GM12878 (cell line): Measurements from ENCODE around the gene NHS. TPM values are rescaled to one million over a fixed set of nuclear protein-coding genes. Genes with fewer than 3 reads are reported as not detected.

Experiments
- ATAC-seq: fragments of 200-7000 bp; cut with Tn5 transposase; 3 replicates; pipeline ENCODE4 v1.9.1; 2020; ENCODE audit warnings: mild to moderate bottlenecking, moderate library complexity
- BruUV-seq: library from RNA; stranded (reverse); fragments of 400-500 nt; replicated peaks from 2 replicates; lab custom pipeline; 2021; lab: Mats Ljungman, UMichigan
- CTCF ChIA-PET: fragments of 300-600 bp; sonication (Branson Sonifier 250); formaldehyde crosslinking; extraction: SDS; loops from one replicate; lab custom pipeline; 2021; ENCODE audit warnings: inconsistent platforms; lab: Yijun Ruan, JAX
- POLR2A ChIA-PET: fragments of 350-600 bp; formaldehyde crosslinking; extraction: SDS; loops from one replicate; lab custom pipeline; 2021; ENCODE audit warnings: inconsistent platforms; lab: Charles Lee
- RAD21 ChIA-PET: fragments of 300-600 bp; sonication (Branson Sonifier 250); formaldehyde crosslinking; loops from one replicate; lab custom pipeline; 2023; ENCODE audit warnings: antibody characterized with exemption; ENCODE audit not compliant: unreplicated experiment; lab: Charles Lee
- SMC1A ChIA-PET: fragments of 300-600 bp; sonication (Branson Sonifier 250); formaldehyde crosslinking; loops from one replicate; lab custom pipeline; 2023; ENCODE audit not compliant: unreplicated experiment, uncharacterized antibody; lab: Charles Lee
- DNase-seq: peaks from one replicate; pipeline ENCODE4 v3.0.0-alpha.2; 2011; ENCODE audit warnings: low read depth, low spot score
- FAIRE-seq: peaks from 3 replicates; lab custom pipeline; 2011; peaks lifted over from hg19 to GRCh38; lab: Jason Lieb, UNC
- H2AFZ ChIP-seq: 2 replicates; pipeline ENCODE4 v1.6.0; 2011; ENCODE audit warnings: low read depth, low read length, control low read depth; ENCODE audit not compliant: control insufficient read depth
- H3K27ac ChIP-seq: 2 replicates; pipeline ENCODE4 v1.5.1; 2011; ENCODE audit warnings: control low read depth; ENCODE audit not compliant: control insufficient read depth, insufficient read depth
- H3K27me3 ChIP-seq, 2 experiments: replicated peaks in 1 of 2; 2 replicates each; pipeline versions ENCODE4 v1.6.0 to v1.6.1; 2011; ENCODE audit warnings: low read length in 1 of 2; ENCODE audit not compliant: control insufficient read depth in 2 of 2, insufficient read depth in 2 of 2
- H3K36me3 ChIP-seq, 2 experiments: 2 replicates each; pipeline ENCODE4 v1.5.1; 2011; ENCODE audit warnings: low read length in 1 of 2; ENCODE audit not compliant: control insufficient read depth in 2 of 2, insufficient read depth in 2 of 2
- H3K4me1 ChIP-seq: 2 replicates; pipeline ENCODE4 v1.6.1; 2011; ENCODE audit warnings: mild to moderate bottlenecking, low read length, moderate library complexity, mixed read lengths; ENCODE audit not compliant: control insufficient read depth, insufficient read depth
- H3K4me2 ChIP-seq: 2 replicates; pipeline ENCODE4 v1.6.0; 2011; ENCODE audit warnings: control low read depth; ENCODE audit not compliant: control insufficient read depth, insufficient read depth
- H3K4me3 ChIP-seq: fragments of 200-600 bp; sonication (generic); 2 replicates; pipeline ENCODE4 v1.5.1; 2016
- H3K79me2 ChIP-seq: 2 replicates; pipeline ENCODE4 v1.6.0; 2011; ENCODE audit warnings: low read length; ENCODE audit not compliant: control insufficient read depth, insufficient read depth
- H3K9ac ChIP-seq: 2 replicates; pipeline ENCODE4 v1.8.0; 2011; ENCODE audit warnings: low read length, control low read depth, mixed read lengths; ENCODE audit not compliant: control insufficient read depth, insufficient read depth
- H3K9me3 ChIP-seq: replicated peaks from 3 replicates; pipeline ENCODE4 v1.5.1; 2011; ENCODE audit warnings: mild to moderate bottlenecking, low read length; ENCODE audit not compliant: control insufficient read depth, insufficient read depth
- H4K20me1 ChIP-seq: 2 replicates; pipeline ENCODE4 v1.6.0; 2011; ENCODE audit not compliant: control insufficient read depth, insufficient read depth
- ELK1 ChIP-seq: IDR thresholded peaks from 2 replicates; pipeline ENCODE4 v1.6.1; 2012; ENCODE audit warnings: low read depth, low read length, improper control_type of control experiment
- ESRRA ChIP-seq: IDR thresholded peaks from 2 replicates; pipeline ENCODE4 v1.6.1; 2012; ENCODE audit warnings: mild to moderate bottlenecking, low read length, improper control_type of control experiment
- JUND ChIP-seq: IDR thresholded peaks from 2 replicates; pipeline ENCODE4 v1.6.1; 2012; ENCODE audit warnings: low read depth, mild to moderate bottlenecking, low read length, improper control_type of control experiment, moderate library complexity
- LARP7 ChIP-seq: fragments of 450-650 bp; IDR thresholded peaks from 2 replicates; pipeline ENCODE4 v1.6.1; 2017; ENCODE audit warnings: mild to moderate bottlenecking
- NBN ChIP-seq: fragments of 450-650 bp; IDR thresholded peaks from 2 replicates; pipeline ENCODE4 v1.6.1; 2016
- NRF1 ChIP-seq: conservative IDR thresholded peaks from 2 replicates; pipeline ENCODE4 v1.6.1; 2011; ENCODE audit warnings: mild to moderate bottlenecking, low read depth, low read length, improper control_type of control experiment
- RB1 ChIP-seq: fragments of 450-650 bp; formaldehyde crosslinking; IDR thresholded peaks from 2 replicates; pipeline ENCODE4 v1.6.1; 2017; ENCODE audit warnings: mild to moderate bottlenecking, borderline replicate concordance
- RELA ChIP-seq: fragments of 450-650 bp; IDR thresholded peaks from 2 replicates; pipeline ENCODE4 v1.8.0; 2014; ENCODE audit warnings: borderline replicate concordance; ENCODE audit not compliant: partially characterized antibody
- ZNF592 ChIP-seq: fragments of 450-650 bp; IDR thresholded peaks from 2 replicates; pipeline ENCODE4 v1.6.1; 2017; ENCODE audit warnings: mild to moderate bottlenecking, moderate library complexity
- WGBS: methylation state at CpG from one replicate; pipeline ENCODE4 v1.1.6; 2016; ENCODE audit warnings: low lambda C conversion rate; ENCODE audit not compliant: insufficient replicate concordance, insufficient coverage; ENCODE audit errors: missing lambda C conversion rate; 5-methylcytosine and 5-hydroxymethylcytosine counted together
- in situ Hi-C: fragments of 300-500 bp; cut with MboI; formaldehyde crosslinking; loops from 9 replicates; pipeline ENCODE4 v1.14.3; 2018; ENCODE audit warnings: mixed read lengths
- intact Hi-C: fragments of 100-400 bp; cut with micrococcal nuclease; formaldehyde crosslinking; loops from one replicate; pipeline ENCODE4 v1.14.2; 2022; ENCODE audit not compliant: unreplicated experiment
- polyA plus RNA-seq, 11 experiments: library from polyadenylated mRNA; depleted of rRNA in 4 of 11; unstranded in 6 of 11; stranded (reverse) in 5 of 11; fragments of >200 nt; fragmentation: Nextera tagmentation in 4 of 11; fragmentation: Illumina TruSeq in 1 of 11; extraction: Ambion mirVana in 4 of 11; extraction: Trizol in 1 of 11; gene quantifications; 1 replicate in 1 of 11; 2 replicates in 10 of 11; pipeline versions ENCODE4 v1.2.1 to v1.2.3, GENCODE V29; 2011 to 2016; ENCODE audit warnings: inconsistent platforms in 2 of 11, missing spikeins in 2 of 11, low read depth in 1 of 11
- total RNA-seq, 4 experiments: library from RNA; depleted of rRNA in 3 of 4; stranded (reverse); fragments of >200 nt in 3 of 4; fragmentation: Illumina TruSeq in 1 of 4; extraction: Trizol in 1 of 4; gene quantifications; 2 replicates each; pipeline versions ENCODE4 v1.2.1 to v1.2.3, GENCODE V29; 2013 to 2021
- TF ChIP-seq, protein P1 (sequence below): fragments of 450-650 bp; IDR thresholded peaks from 2 replicates; pipeline ENCODE4 v1.6.1; 2017; ENCODE audit warnings: mild to moderate bottlenecking, moderate library complexity
- TF ChIP-seq, protein P2 (sequence below): IDR thresholded peaks from 2 replicates; pipeline ENCODE4 v1.6.1; 2011; ENCODE audit warnings: low read depth, mild to moderate bottlenecking, low read length, moderate library complexity, borderline replicate concordance; ENCODE audit errors: extremely low read depth

The NHS gene
- total and polyA plus RNA-seq, 10 of the 15 experiments (the other 5 are each of a cell fraction or from before 2014, with no cell fraction given), result under 0.01 to 0.07 (median 0.03) TPM; not detected in 7

GRCh38 chrX:17616936-17617335, 241.9 kb downstream of the NHS start:
- no peaks in the 10 kb centered on the region for H3K4me1 ChIP-seq
- no peak overlapping the region for H2AFZ ChIP-seq
- H3K27me3 ChIP-seq, result no peaks in the 10 kb centered on the region
- no peaks in the 10 kb centered on the region for H4K20me1 ChIP-seq
- ChIA-PET RAD21 (no interaction called here), POLR2A (no interaction called here), SMC1A (no interaction called here), CTCF (interaction anchor here (1.0 kb wide), 1 partner anchor 11 kb away, joined by 3 read pairs; no protein-coding TSS in a partner anchor)
- H3K36me3 ChIP-seq, result no peaks in the 10 kb centered on the region
- H3K9me3 ChIP-seq, result no peaks in the 10 kb centered on the region
- no peaks in the 10 kb centered on the region for H3K79me2 ChIP-seq
- intact Hi-C loops, result no loop called here
- H3K27ac ChIP-seq, result no peak overlapping the region
- ATAC-seq (no peak), FAIRE-seq (no peak), DNase-seq (no peak)
- H3K4me3 ChIP-seq, result no peak overlapping the region
- whole genome bisulfite sequencing, result 34% methylated on average over 8 of the region's 9 CpGs
- in situ Hi-C loops, result no loop called here
- H3K9ac ChIP-seq, result no peak overlapping the region
- no peak overlapping the region for H3K4me2 ChIP-seq
- no TSS peak for BruUV-seq
- TF ChIP-seq NBN (no peak), NRF1 (no peak), ZNF592 (no peak), ESRRA (no peak), JUND (no peak), ELK1 (no peak), RELA (no peak), RB1 (no peak), LARP7 (no peak)
- TF ChIP-seq, protein P1, sequence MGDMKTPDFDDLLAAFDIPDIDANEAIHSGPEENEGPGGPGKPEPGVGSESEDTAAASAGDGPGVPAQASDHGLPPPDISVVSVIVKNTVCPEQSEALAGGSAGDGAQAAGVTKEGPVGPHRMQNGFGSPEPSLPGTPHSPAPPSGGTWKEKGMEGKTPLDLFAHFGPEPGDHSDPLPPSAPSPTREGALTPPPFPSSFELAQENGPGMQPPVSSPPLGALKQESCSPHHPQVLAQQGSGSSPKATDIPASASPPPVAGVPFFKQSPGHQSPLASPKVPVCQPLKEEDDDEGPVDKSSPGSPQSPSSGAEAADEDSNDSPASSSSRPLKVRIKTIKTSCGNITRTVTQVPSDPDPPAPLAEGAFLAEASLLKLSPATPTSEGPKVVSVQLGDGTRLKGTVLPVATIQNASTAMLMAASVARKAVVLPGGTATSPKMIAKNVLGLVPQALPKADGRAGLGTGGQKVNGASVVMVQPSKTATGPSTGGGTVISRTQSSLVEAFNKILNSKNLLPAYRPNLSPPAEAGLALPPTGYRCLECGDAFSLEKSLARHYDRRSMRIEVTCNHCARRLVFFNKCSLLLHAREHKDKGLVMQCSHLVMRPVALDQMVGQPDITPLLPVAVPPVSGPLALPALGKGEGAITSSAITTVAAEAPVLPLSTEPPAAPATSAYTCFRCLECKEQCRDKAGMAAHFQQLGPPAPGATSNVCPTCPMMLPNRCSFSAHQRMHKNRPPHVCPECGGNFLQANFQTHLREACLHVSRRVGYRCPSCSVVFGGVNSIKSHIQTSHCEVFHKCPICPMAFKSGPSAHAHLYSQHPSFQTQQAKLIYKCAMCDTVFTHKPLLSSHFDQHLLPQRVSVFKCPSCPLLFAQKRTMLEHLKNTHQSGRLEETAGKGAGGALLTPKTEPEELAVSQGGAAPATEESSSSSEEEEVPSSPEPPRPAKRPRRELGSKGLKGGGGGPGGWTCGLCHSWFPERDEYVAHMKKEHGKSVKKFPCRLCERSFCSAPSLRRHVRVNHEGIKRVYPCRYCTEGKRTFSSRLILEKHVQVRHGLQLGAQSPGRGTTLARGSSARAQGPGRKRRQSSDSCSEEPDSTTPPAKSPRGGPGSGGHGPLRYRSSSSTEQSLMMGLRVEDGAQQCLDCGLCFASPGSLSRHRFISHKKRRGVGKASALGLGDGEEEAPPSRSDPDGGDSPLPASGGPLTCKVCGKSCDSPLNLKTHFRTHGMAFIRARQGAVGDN, result no peak
- TF ChIP-seq, protein P2, sequence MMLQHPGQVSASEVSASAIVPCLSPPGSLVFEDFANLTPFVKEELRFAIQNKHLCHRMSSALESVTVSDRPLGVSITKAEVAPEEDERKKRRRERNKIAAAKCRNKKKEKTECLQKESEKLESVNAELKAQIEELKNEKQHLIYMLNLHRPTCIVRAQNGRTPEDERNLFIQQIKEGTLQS, result no peak
